ENCODE results near the gene CEL. TPM values are rescaled to one million over a fixed set of nuclear protein-coding genes. Genes with fewer than 3 reads are reported as not detected.

The CEL gene
- total and polyA plus RNA-seq, 10 of the 15 experiments (the other 5 are each of a cell fraction or from before 2014, with no cell fraction given) = 0.05 to 4.1 (median 0.29) TPM; not detected in 2

DNA sequence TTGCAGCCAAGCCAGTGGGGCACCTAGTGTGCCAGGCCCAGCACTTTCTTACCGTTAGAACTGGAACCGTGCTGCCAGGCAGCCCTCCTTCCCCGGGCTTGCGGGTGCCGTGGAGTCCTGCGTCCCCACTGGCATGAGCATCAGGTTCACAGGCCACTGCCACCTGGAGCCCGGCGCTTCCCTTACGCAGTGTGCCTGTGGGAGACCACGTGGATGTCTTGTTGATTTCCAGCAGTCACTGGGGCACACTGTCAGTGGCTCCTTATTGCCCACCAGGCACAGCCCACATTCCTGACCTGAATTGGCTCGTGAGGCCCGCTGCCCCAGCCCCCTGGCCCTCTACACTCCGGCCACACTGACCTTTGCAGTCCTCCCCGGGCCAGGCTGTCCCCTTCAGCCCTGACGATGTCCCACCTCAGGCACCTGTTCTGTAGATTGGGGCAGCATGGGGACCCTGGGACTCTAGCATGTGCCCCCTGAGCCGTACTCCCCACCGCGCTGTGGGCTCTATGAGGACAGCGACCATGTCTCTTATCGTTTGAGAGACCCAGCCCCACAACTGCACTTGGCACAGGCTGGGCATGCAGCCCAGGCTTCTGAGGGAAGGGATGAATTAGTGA lies 10.4 kb upstream of the CEL start:
- WGBS (ENCODE audit: insufficient coverage, insufficient replicate concordance, low lambda C conversion rate, missing lambda C conversion rate) = 96% methylated on average over 19 of the region's 20 CpGs
- Histone ChIP-seq H3K4me3 (no peak overlapping the region), H3K27me3 (replicated peaks in 1 of 2; ENCODE audit: control insufficient read depth in 2 of 2, insufficient read depth in 2 of 2, low read length in 1 of 2) (no peaks in the 10 kb centered on the region), H3K9me3 (replicated peaks; ENCODE audit: control insufficient read depth, insufficient read depth, low read length) (no peaks in the 10 kb centered on the region), H4K20me1 (ENCODE audit: control insufficient read depth, insufficient read depth) (no peaks in the 10 kb centered on the region), H3K9ac (ENCODE audit: control insufficient read depth, insufficient read depth, low read length) (no peak overlapping the region), H3K79me2 (ENCODE audit: control insufficient read depth, insufficient read depth, low read length) (no peaks in the 10 kb centered on the region), H3K4me2 (ENCODE audit: control insufficient read depth, insufficient read depth) (no peak overlapping the region), H3K36me3 (ENCODE audit: control insufficient read depth in 2 of 2, insufficient read depth in 2 of 2, low read length in 1 of 2) (peaks cover 10 to 35% of the 10 kb centered on the region in 2 experiments; a peak in 3 of 4 replicates), H3K4me1 (ENCODE audit: control insufficient read depth, insufficient read depth, low read length) (no peaks in the 10 kb centered on the region), H2AFZ (ENCODE audit: control insufficient read depth, low read depth, low read length) (no peak overlapping the region), H3K27ac (ENCODE audit: control insufficient read depth, insufficient read depth) (no peak overlapping the region)
- CTCF ChIA-PET = interaction anchor here (1.3 kb wide), 1 partner anchor 93 kb away, joined by 3 read pairs; no protein-coding TSS in a partner anchor
- RAD21 ChIA-PET (ENCODE audit: unreplicated experiment) = interaction anchor here (1.4 kb wide), 1 partner anchor 93 kb away, joined by 4 read pairs; no protein-coding TSS in a partner anchor
- POLR2A ChIA-PET = no interaction called here
- DNase-seq (ENCODE audit: low read depth, low spot score) = no peak
- ATAC-seq = no peak
- no peak for TF ChIP-seq RCOR1 (conservative IDR thresholded peaks at IDR 0.05; ENCODE audit: low read depth, low read length)
- TF ChIP-seq HDAC2 (IDR thresholded peaks at IDR 0.05) = no peak
- TF ChIP-seq CEBPB (IDR thresholded peaks at IDR 0.05; ENCODE audit: borderline replicate concordance in 1 of 2, low read depth in 2 of 2, low read length in 2 of 2) = no peak
- TF ChIP-seq TCF12 (IDR thresholded peaks at IDR 0.05; ENCODE audit: low read depth, low read length) = no peak
- intact Hi-C loops (cut with micrococcal nuclease; ENCODE audit: unreplicated experiment) = no loop called here
- no peak for FAIRE-seq
- in situ Hi-C loops (cut with MboI) = no loop called here
- SMC1A ChIA-PET (ENCODE audit: uncharacterized antibody, unreplicated experiment) = interaction anchor here (0.9 kb wide), 1 partner anchor 93 kb away, joined by 3 read pairs; no protein-coding TSS in a partner anchor
- no TSS peak for BruUV-seq (replicated peaks)

DNA sequence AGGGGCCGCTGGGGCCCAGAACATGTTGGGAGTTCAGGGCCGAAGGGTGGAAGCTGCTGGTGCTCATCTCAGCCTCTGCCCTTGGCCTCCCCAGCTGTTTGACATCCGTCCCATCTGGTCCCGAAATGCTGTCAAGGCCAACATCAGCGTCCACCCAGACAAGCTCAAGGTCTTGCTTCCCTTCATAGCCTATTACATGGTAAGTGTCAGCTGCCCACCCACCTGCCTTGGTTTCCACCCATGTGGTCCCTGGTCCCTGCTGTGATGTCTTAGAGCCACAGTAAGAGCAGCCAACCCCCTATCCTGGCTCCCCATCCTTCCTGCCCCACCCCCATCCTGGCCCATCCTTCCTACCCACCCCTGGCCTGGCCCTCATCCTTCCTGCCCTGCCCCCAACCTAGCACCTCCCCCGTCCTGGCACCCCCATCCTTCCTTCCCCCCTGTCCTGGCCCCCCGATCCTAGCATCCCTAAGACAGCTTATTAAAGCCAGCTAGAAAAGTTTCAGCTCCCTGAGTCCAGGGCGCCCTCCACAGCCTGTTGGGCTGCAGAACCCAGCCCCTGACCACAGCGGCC lies 9.7 kb upstream of the CEL start:
- Histone ChIP-seq H4K20me1 (ENCODE audit: control insufficient read depth, insufficient read depth) (no peaks in the 10 kb centered on the region), H3K9me3 (replicated peaks; ENCODE audit: control insufficient read depth, insufficient read depth, low read length) (no peaks in the 10 kb centered on the region), H3K36me3 (ENCODE audit: control insufficient read depth in 2 of 2, insufficient read depth in 2 of 2, low read length in 1 of 2) (peaks cover 10 to 33% of the 10 kb centered on the region in 2 experiments; a peak in 3 of 4 replicates), H2AFZ (ENCODE audit: control insufficient read depth, low read depth, low read length) (no peak overlapping the region), H3K27me3 (replicated peaks in 1 of 2; ENCODE audit: control insufficient read depth in 2 of 2, insufficient read depth in 2 of 2, low read length in 1 of 2) (no peaks in the 10 kb centered on the region), H3K27ac (ENCODE audit: control insufficient read depth, insufficient read depth) (no peak overlapping the region), H3K4me1 (ENCODE audit: control insufficient read depth, insufficient read depth, low read length) (no peaks in the 10 kb centered on the region), H3K4me2 (ENCODE audit: control insufficient read depth, insufficient read depth) (no peak overlapping the region), H3K9ac (ENCODE audit: control insufficient read depth, insufficient read depth, low read length) (no peak overlapping the region), H3K4me3 (no peak overlapping the region), H3K79me2 (ENCODE audit: control insufficient read depth, insufficient read depth, low read length) (no peaks in the 10 kb centered on the region)
- BruUV-seq (replicated peaks) = no TSS peak
- no peak for TF ChIP-seq NFYB (IDR thresholded peaks at IDR 0.05; ENCODE audit: insufficient read depth, low read depth, low read length)
- no peak for TF ChIP-seq PAX8 (IDR thresholded peaks at IDR 0.05)
- no peak for TF ChIP-seq GABPA (IDR thresholded peaks at IDR 0.05; ENCODE audit: low read depth)
- no peak for TF ChIP-seq CHD4 (IDR thresholded peaks at IDR 0.05)
- TF ChIP-seq ZNF207 (IDR thresholded peaks at IDR 0.05; ENCODE audit: borderline replicate concordance) = no peak
- TF ChIP-seq ZNF217 (IDR thresholded peaks at IDR 0.05) = no peak
- TF ChIP-seq SMAD1 (IDR thresholded peaks at IDR 0.05; ENCODE audit: low read depth, partially characterized antibody) = no peak
- no peak for TF ChIP-seq ZBED1 (IDR thresholded peaks at IDR 0.05; ENCODE audit: borderline replicate concordance)
- ChIA-PET SMC1A (ENCODE audit: uncharacterized antibody, unreplicated experiment) (no interaction called here), POLR2A (no interaction called here), CTCF (interaction anchor here (0.6 to 1.3 kb wide), 3 partner anchors 92 to 203 kb away, joined by 3 to 5 read pairs (median 4); no protein-coding TSS in a partner anchor), RAD21 (ENCODE audit: unreplicated experiment) (interaction anchor here (1.4 kb wide), 1 partner anchor 92 kb away, joined by 4 read pairs; no protein-coding TSS in a partner anchor)
- no peak for DNase-seq (ENCODE audit: low read depth, low spot score)
- 98% methylated on average over 7 of the region's 9 CpGs for WGBS (ENCODE audit: insufficient coverage, insufficient replicate concordance, low lambda C conversion rate, missing lambda C conversion rate)
- ATAC-seq = no peak
- in situ Hi-C loops (cut with MboI) = no loop called here
- intact Hi-C loops (cut with micrococcal nuclease; ENCODE audit: unreplicated experiment) = no loop called here
- FAIRE-seq = no peak
